Skin epidermis (tissue), 12 donors: ENCODE results near the gene JOSD1.
"Not testable (repeated sequence)": the region's sequence is repeated elsewhere in the genome, so short reads cannot be mapped to it uniquely, and the experiment has no call there.

ENCODE experiments used
- H3K27ac ChIP-seq, 21 experiments: fragments of 200-600 bp; sonication (generic) in 11 of 21; one replicate each; pipeline ENCODE4 v1.5.0; 2020; ENCODE audit warnings: mild to moderate bottlenecking in 3 of 21, inconsistent platforms in 2 of 21, moderate library complexity in 2 of 21
- H3K4me3 ChIP-seq, 7 experiments: fragments of 200-600 bp; sonication (generic) in 2 of 7; one replicate each; pipeline ENCODE4 v1.5.0; 2020; ENCODE audit warnings: inconsistent platforms in 2 of 7, mild to moderate bottlenecking in 2 of 7, moderate library complexity in 1 of 7

Gene JOSD1

DNA sequence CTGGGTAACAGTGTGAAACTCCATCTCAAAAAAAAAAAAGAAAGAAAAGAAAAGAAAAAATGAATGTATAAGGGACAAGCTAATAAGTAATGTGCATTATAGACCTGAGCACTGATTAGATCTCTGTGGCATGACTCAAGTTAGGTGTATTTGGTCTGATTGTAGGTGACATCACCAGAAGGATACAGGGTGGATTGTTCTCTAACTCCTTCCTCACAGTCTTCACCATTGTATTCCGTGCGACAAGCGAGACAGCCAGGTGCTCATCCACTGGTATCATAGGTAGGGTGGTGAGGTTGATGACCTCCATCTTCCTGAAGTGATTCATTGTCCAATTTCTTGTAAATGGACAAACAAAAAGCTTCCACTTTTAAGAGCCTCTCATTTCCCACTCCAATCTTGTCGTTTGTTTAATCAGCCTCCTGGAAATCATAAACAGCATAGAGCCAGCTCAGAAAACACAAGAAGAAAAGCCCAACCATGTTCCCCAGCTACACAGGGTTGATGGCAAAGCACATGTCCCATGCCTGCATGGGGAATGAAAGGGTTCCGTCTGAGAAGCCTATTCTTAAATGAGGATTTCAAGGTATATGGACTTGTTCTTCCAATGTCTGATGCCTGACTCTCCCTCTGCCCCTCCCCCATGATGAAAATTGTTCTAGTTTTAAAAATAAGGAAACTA is 50.8 kb downstream of the JOSD1 start:
- H3K27ac ChIP-seq: peak overlapping the region in 1 of 21 experiments; percentile 5
- H3K4me3 ChIP-seq: no peak overlapping the region

DNA sequence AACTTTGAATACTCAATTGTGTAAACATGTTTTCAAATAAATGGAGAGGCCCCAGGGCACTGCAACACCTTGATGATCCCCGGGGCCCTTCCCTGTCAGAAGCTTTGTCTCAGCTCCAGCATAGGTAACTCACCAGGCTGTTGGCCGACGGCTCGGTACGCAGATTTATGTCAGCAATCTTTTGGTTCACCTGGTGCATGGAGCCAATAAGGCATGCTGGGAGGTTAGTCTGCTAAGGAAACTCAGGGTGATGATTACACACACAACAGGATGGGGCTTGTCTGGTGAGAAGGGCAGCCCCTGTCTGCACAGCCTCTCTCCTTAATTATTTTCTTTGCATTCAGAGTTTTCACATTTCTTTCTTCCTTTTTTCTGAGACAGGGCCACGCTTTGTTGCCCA is 55.3 kb downstream of the JOSD1 start:
- no peak overlapping the region for H3K27ac ChIP-seq

DNA sequence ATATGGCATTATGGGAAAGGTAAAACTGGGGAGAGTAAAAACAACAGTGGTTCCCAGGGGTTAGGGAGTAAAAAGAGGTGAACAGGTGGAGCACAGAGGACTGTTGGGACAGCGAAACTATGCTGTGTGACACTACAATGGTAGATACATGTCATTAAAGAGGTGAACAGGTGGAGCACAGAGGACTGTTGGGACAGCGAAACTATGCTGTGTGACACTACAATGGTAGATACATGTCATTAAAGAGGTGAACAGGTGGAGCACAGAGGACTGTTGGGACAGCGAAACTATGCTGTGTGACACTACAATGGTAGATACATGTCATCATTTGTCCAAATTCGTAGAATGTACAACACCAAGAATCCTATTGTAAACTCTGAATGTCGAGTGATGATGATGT is 56.5 kb downstream of the JOSD1 start:
- not testable (repeated sequence) for H3K27ac ChIP-seq, H3K4me3 ChIP-seq

More for the DNA sequence above, 55.3 kb downstream of the JOSD1 start:
- no peak overlapping the region for H3K4me3 ChIP-seq

DNA sequence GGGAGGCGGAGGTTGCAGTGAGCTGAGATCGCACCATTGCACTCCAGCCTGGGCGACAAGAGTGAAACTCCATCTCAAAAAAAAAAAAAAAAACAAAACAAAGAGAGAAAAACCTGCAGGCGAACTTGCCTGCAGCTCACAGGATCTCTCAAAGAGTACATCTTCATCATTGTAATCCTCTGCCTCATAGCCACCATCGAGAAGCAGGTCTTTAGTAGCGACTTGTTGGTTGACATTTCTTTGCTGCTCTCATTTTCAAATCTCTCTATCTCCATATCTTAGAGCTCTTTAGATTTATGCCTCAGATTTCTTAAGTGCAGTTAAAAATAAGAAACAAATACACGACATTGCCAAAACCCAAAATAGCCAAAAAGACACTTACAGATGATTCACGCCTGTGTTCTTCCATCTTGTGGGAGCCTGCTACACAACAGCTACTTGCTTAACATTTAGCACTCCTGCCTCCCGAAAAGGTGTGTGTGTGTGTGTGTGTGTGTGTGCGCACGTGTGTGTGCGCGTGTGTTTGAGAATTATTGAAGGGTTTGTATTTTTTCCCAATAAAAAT is 59.2 kb downstream of the JOSD1 start:
- no peak overlapping the region for H3K4me3 ChIP-seq
- peak overlapping the region in 1 of 21 experiments; percentile 30 for H3K27ac ChIP-seq

DNA sequence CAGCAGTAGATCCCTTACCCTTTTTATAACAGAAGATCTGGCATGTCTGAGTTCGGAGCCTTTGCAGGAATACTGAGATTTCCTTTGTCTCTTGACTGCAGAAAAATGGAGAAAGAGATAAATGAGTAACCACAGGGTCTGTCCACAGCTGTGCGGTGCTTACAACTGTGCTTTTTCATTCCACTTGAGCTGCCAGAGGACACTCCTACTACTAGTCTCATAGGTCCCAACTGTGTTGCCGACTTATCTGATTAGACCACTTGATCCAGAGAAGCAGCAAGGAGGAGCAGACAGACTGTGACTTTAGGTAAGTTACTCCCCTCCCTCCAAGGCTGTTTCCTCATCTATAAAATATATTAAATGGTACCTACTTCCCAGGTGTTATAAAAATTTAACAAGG is 62.0 kb downstream of the JOSD1 start:
- Histone ChIP-seq H3K4me3 (no peak overlapping the region), H3K27ac (no peak overlapping the region)

DNA sequence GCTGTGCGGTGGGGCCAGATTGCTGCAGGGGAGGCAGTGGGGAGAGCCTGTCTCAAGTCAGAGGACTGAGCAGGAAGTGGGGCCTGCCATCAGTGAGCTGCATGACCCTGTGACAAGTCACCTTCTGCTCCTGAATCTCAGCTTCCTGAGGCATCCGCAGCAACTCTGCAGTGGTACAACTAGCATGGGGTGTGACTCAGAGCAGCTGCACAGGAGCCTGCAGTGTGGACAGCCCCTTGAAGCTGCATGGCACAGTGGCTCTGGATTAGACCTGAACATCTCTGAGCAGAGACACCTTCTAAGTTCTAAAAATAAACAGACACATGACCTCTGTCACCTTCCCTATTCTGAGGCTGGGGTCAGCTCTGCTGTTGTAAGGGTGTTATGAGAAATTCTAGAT is 62.5 kb downstream of the JOSD1 start:
- Histone ChIP-seq H3K4me3 (no peak overlapping the region), H3K27ac (no peak overlapping the region)
